ENCODE measurements around the gene LRRIQ3.
A peak's percentile ranks its signal among the peaks of the same experiment; 100 is the strongest.

LRRIQ3 gene

GRCh38 chr1:74053407-74053806 lies 144.6 kb downstream of the LRRIQ3 start:
- Histone ChIP-seq H2BK5ac (ENCODE audit: low read length) (no peak overlapping the region), H4K8ac (ENCODE audit: low read depth, low read length) (no peak overlapping the region), H2BK12ac (ENCODE audit: low read length) (no peak overlapping the region), H3K79me1 (ENCODE audit: low read depth, low read length) (no peaks in the 10 kb centered on the region), H3K36me3 (replicated peaks in 1 of 2; ENCODE audit: control insufficient read depth in 2 of 2, insufficient read depth in 2 of 2, low read length in 2 of 2) (no peaks in the 10 kb centered on the region), H4K91ac (ENCODE audit: low read depth, low read length, poor library complexity) (no peak overlapping the region), H3K23ac (ENCODE audit: low read depth, low read length, poor library complexity) (no peak overlapping the region), H3K27me3 (ENCODE audit: control insufficient read depth in 3 of 3, insufficient read depth in 3 of 3, low read depth in 1 of 3, low read length in 3 of 3) (no peaks in the 10 kb centered on the region), H3K27ac (replicated peaks; ENCODE audit: low read length) (no peak overlapping the region), H2BK15ac (ENCODE audit: low read length) (no peak overlapping the region), H3K18ac (ENCODE audit: low read length) (no peak overlapping the region), H3K14ac (ENCODE audit: low read length) (no peak overlapping the region), H2AFZ (ENCODE audit: low read length) (no peak overlapping the region), H3K4me3 (ENCODE audit: low read length in 2 of 2) (no peak overlapping the region), H3K4me2 (ENCODE audit: insufficient read depth, low read length, poor library complexity, severe bottlenecking) (no peak overlapping the region), H3K4me1 (ENCODE audit: control insufficient read depth in 2 of 2, insufficient read depth in 1 of 2, low read depth in 1 of 2, low read length in 2 of 2) (no peaks in the 10 kb centered on the region), H3K9me3 (replicated peaks in 1 of 2; ENCODE audit: control insufficient read depth in 2 of 2, insufficient read depth in 1 of 2, low read depth in 1 of 2, low read length in 2 of 2) (no peaks in the 10 kb centered on the region), H3K9ac (ENCODE audit: low read depth, low read length, poor library complexity) (no peak overlapping the region), H2AK5ac (ENCODE audit: low read depth, low read length) (no peak overlapping the region), H2BK120ac (ENCODE audit: low read depth, low read length) (no peak overlapping the region), H3K4ac (ENCODE audit: low read length) (no peak overlapping the region)
- no peak for DNase-seq (ENCODE audit: low spot score)
- WGBS, 2 donors (ENCODE audit: extremely low coverage in 2 of 2, insufficient read length in 2 of 2, insufficient replicate concordance in 1 of 2): no CpG with 5 or more reads among the region's 1 CpG

GRCh38 chr1:74050386-74050785 lies 147.6 kb downstream of the LRRIQ3 start:
- no peak overlapping the region for H3K4me3 ChIP-seq (ENCODE audit: low read length in 2 of 2)
- no peak overlapping the region for H2AK5ac ChIP-seq (ENCODE audit: low read depth, low read length)
- H4K8ac ChIP-seq (ENCODE audit: low read depth, low read length): no peak overlapping the region
- H2BK15ac ChIP-seq (ENCODE audit: low read length): no peak overlapping the region
- H3K4ac ChIP-seq (ENCODE audit: low read length): no peak overlapping the region
- no peak overlapping the region for H4K91ac ChIP-seq (ENCODE audit: low read depth, low read length, poor library complexity)
- H2BK120ac ChIP-seq (ENCODE audit: low read depth, low read length): no peak overlapping the region
- no peak for DNase-seq (ENCODE audit: low spot score)
- no peaks in the 10 kb centered on the region for H3K4me1 ChIP-seq (ENCODE audit: control insufficient read depth in 2 of 2, insufficient read depth in 1 of 2, low read depth in 1 of 2, low read length in 2 of 2)
- H2BK12ac ChIP-seq (ENCODE audit: low read length): no peak overlapping the region
- no CpG with 5 or more reads among the region's 2 CpGs for WGBS, 2 donors (ENCODE audit: extremely low coverage in 2 of 2, insufficient read length in 2 of 2, insufficient replicate concordance in 1 of 2)
- H2BK5ac ChIP-seq (ENCODE audit: low read length): no peak overlapping the region
- H3K79me1 ChIP-seq (ENCODE audit: low read depth, low read length): no peaks in the 10 kb centered on the region
- H3K9me3 ChIP-seq (replicated peaks in 1 of 2; ENCODE audit: control insufficient read depth in 2 of 2, insufficient read depth in 1 of 2, low read depth in 1 of 2, low read length in 2 of 2): no peaks in the 10 kb centered on the region
- no peak overlapping the region for H3K23ac ChIP-seq (ENCODE audit: low read depth, low read length, poor library complexity)
- no peak overlapping the region for H3K18ac ChIP-seq (ENCODE audit: low read length)
- H3K14ac ChIP-seq (ENCODE audit: low read length): no peak overlapping the region
- H3K4me2 ChIP-seq (ENCODE audit: insufficient read depth, low read length, poor library complexity, severe bottlenecking): no peak overlapping the region
- no peaks in the 10 kb centered on the region for H3K36me3 ChIP-seq (replicated peaks in 1 of 2; ENCODE audit: control insufficient read depth in 2 of 2, insufficient read depth in 2 of 2, low read length in 2 of 2)
- H3K27ac ChIP-seq (replicated peaks; ENCODE audit: low read length): no peak overlapping the region
- H3K9ac ChIP-seq (ENCODE audit: low read depth, low read length, poor library complexity): no peak overlapping the region
- no peaks in the 10 kb centered on the region for H3K27me3 ChIP-seq (ENCODE audit: control insufficient read depth in 3 of 3, insufficient read depth in 3 of 3, low read depth in 1 of 3, low read length in 3 of 3)
- peak overlapping the region; percentile 16 for H2AFZ ChIP-seq (ENCODE audit: low read length)

GRCh38 chr1:74038042-74038441 lies 159.9 kb downstream of the LRRIQ3 start:
- no peak for DNase-seq (ENCODE audit: low spot score)
- H2BK12ac ChIP-seq (ENCODE audit: low read length): no peak overlapping the region
- no peak overlapping the region for H2BK120ac ChIP-seq (ENCODE audit: low read depth, low read length)
- H2BK5ac ChIP-seq (ENCODE audit: low read length): no peak overlapping the region
- H3K27me3 ChIP-seq (ENCODE audit: control insufficient read depth in 3 of 3, insufficient read depth in 3 of 3, low read depth in 1 of 3, low read length in 3 of 3): no peaks in the 10 kb centered on the region
- no peak overlapping the region for H3K4me3 ChIP-seq (ENCODE audit: low read length in 2 of 2)
- peak overlapping the region; percentile 8 for H3K18ac ChIP-seq (ENCODE audit: low read length)
- H3K14ac ChIP-seq (ENCODE audit: low read length): no peak overlapping the region
- no peak overlapping the region for H3K9ac ChIP-seq (ENCODE audit: low read depth, low read length, poor library complexity)
- H2AFZ ChIP-seq (ENCODE audit: low read length): no peak overlapping the region
- no peak overlapping the region for H2BK15ac ChIP-seq (ENCODE audit: low read length)
- no CpG with 5 or more reads among the region's 3 CpGs for WGBS, 2 donors (ENCODE audit: extremely low coverage in 2 of 2, insufficient read length in 2 of 2, insufficient replicate concordance in 1 of 2)
- H3K4me1 ChIP-seq (ENCODE audit: control insufficient read depth in 2 of 2, insufficient read depth in 1 of 2, low read depth in 1 of 2, low read length in 2 of 2): no peaks in the 10 kb centered on the region
- peaks cover 0 to 1% of the 10 kb centered on the region in 2 donors for H3K9me3 ChIP-seq (replicated peaks in 1 of 2; ENCODE audit: control insufficient read depth in 2 of 2, insufficient read depth in 1 of 2, low read depth in 1 of 2, low read length in 2 of 2)
- H2AK5ac ChIP-seq (ENCODE audit: low read depth, low read length): no peak overlapping the region
- no peaks in the 10 kb centered on the region for H3K36me3 ChIP-seq (replicated peaks in 1 of 2; ENCODE audit: control insufficient read depth in 2 of 2, insufficient read depth in 2 of 2, low read length in 2 of 2)
- H3K23ac ChIP-seq (ENCODE audit: low read depth, low read length, poor library complexity): peak overlapping the region; percentile 6
- H4K8ac ChIP-seq (ENCODE audit: low read depth, low read length): no peak overlapping the region
- no peak overlapping the region for H3K4me2 ChIP-seq (ENCODE audit: insufficient read depth, low read length, poor library complexity, severe bottlenecking)
- no peak overlapping the region for H4K91ac ChIP-seq (ENCODE audit: low read depth, low read length, poor library complexity)
- no peaks in the 10 kb centered on the region for H3K79me1 ChIP-seq (ENCODE audit: low read depth, low read length)
- no peak overlapping the region for H3K27ac ChIP-seq (replicated peaks; ENCODE audit: low read length)
- H3K4ac ChIP-seq (ENCODE audit: low read length): no peak overlapping the region

GRCh38 chr1:74012583-74012982 lies 185.4 kb downstream of the LRRIQ3 start:
- no peak for DNase-seq (ENCODE audit: low spot score)
- WGBS, 2 donors (ENCODE audit: extremely low coverage in 2 of 2, insufficient read length in 2 of 2, insufficient replicate concordance in 1 of 2): no CpG with 5 or more reads among the region's 1 CpG
- no peak overlapping the region for H2BK5ac ChIP-seq (ENCODE audit: low read length)
- no peak overlapping the region for H2BK15ac ChIP-seq (ENCODE audit: low read length)
- H3K23ac ChIP-seq (ENCODE audit: low read depth, low read length, poor library complexity): no peak overlapping the region
- no peaks in the 10 kb centered on the region for H3K27me3 ChIP-seq (ENCODE audit: control insufficient read depth in 3 of 3, insufficient read depth in 3 of 3, low read depth in 1 of 3, low read length in 3 of 3)
- no peak overlapping the region for H3K18ac ChIP-seq (ENCODE audit: low read length)
- no peak overlapping the region for H3K4ac ChIP-seq (ENCODE audit: low read length)
- H3K9me3 ChIP-seq (replicated peaks in 1 of 2; ENCODE audit: control insufficient read depth in 2 of 2, insufficient read depth in 1 of 2, low read depth in 1 of 2, low read length in 2 of 2): no peaks in the 10 kb centered on the region
- H3K4me2 ChIP-seq (ENCODE audit: insufficient read depth, low read length, poor library complexity, severe bottlenecking): no peak overlapping the region
- no peaks in the 10 kb centered on the region for H3K36me3 ChIP-seq (replicated peaks in 1 of 2; ENCODE audit: control insufficient read depth in 2 of 2, insufficient read depth in 2 of 2, low read length in 2 of 2)
- H3K4me1 ChIP-seq (ENCODE audit: control insufficient read depth in 2 of 2, insufficient read depth in 1 of 2, low read depth in 1 of 2, low read length in 2 of 2): peaks cover 0 to 2% of the 10 kb centered on the region in 2 donors
- no peak overlapping the region for H3K14ac ChIP-seq (ENCODE audit: low read length)
- no peak overlapping the region for H2BK120ac ChIP-seq (ENCODE audit: low read depth, low read length)
- H3K27ac ChIP-seq (replicated peaks; ENCODE audit: low read length): no peak overlapping the region
- H4K8ac ChIP-seq (ENCODE audit: low read depth, low read length): no peak overlapping the region
- no peak overlapping the region for H2BK12ac ChIP-seq (ENCODE audit: low read length)
- H4K91ac ChIP-seq (ENCODE audit: low read depth, low read length, poor library complexity): no peak overlapping the region
- H2AFZ ChIP-seq (ENCODE audit: low read length): no peak overlapping the region
- H3K4me3 ChIP-seq (ENCODE audit: low read length in 2 of 2): no peak overlapping the region
- H2AK5ac ChIP-seq (ENCODE audit: low read depth, low read length): no peak overlapping the region
- H3K9ac ChIP-seq (ENCODE audit: low read depth, low read length, poor library complexity): no peak overlapping the region
- no peaks in the 10 kb centered on the region for H3K79me1 ChIP-seq (ENCODE audit: low read depth, low read length)

Data from neuronal stem cell (in vitro differentiated cells).